DOHH2 (cell line): ENCODE measurements around the gene SLC30A1.

Source experiments
- H3F3A ChIP-seq: fragments of 200-600 bp; sonication (generic), shearing (Covaris generic); 2 replicates; pipeline ENCODE4 v1.6.0; 2016; ENCODE audit warnings: antibody characterized with exemption, mild to moderate bottlenecking; ENCODE audit not compliant: control insufficient read depth, insufficient read depth
- H3K27ac ChIP-seq: fragments of 200-600 bp; sonication (generic); 2 replicates; pipeline ENCODE4 v1.5.1; 2014; ENCODE audit warnings: low read depth, mild to moderate bottlenecking, low read length, moderate library complexity
- H3K27me3 ChIP-seq: fragments of 200-600 bp; sonication (generic); 2 replicates; pipeline ENCODE4 v1.6.1; 2014; ENCODE audit warnings: mild to moderate bottlenecking, low read length, mixed read lengths; ENCODE audit not compliant: control insufficient read depth
- H3K36me3 ChIP-seq: fragments of 200-600 bp; sonication (generic); 2 replicates; pipeline ENCODE4 v1.6.1; 2014; ENCODE audit warnings: mild to moderate bottlenecking, low read length, moderate library complexity, mixed read lengths; ENCODE audit not compliant: control insufficient read depth
- H3K4me1 ChIP-seq: fragments of 200-600 bp; sonication (generic); 2 replicates; pipeline ENCODE4 v1.6.1; 2014; ENCODE audit warnings: mild to moderate bottlenecking, low read length, mixed read lengths; ENCODE audit not compliant: control insufficient read depth
- H3K4me2 ChIP-seq: fragments of 200-600 bp; sonication (generic); 2 replicates; pipeline ENCODE4 v1.6.0; 2014; ENCODE audit warnings: mild to moderate bottlenecking, low read length, moderate library complexity
- H3K4me3 ChIP-seq: fragments of 200-600 bp; sonication (generic); 2 replicates; pipeline ENCODE4 v1.5.1; 2014; ENCODE audit warnings: mild to moderate bottlenecking, low read length, mixed read lengths
- H3K79me2 ChIP-seq: fragments of 200-600 bp; sonication (generic); 2 replicates; pipeline ENCODE4 v1.6.1; 2014; ENCODE audit warnings: mild to moderate bottlenecking, low read length, mixed read lengths; ENCODE audit not compliant: control insufficient read depth
- H3K9me2 ChIP-seq: fragments of 200-600 bp; sonication (generic); replicated peaks from 2 replicates; pipeline ENCODE4 v1.6.1; 2014; ENCODE audit warnings: mild to moderate bottlenecking, low read length, mixed read lengths; ENCODE audit not compliant: control insufficient read depth
- H3K9me3 ChIP-seq: fragments of 200-600 bp; sonication (generic); 2 replicates; pipeline ENCODE4 v1.6.1; 2014; ENCODE audit warnings: antibody characterized with exemption, low read length, mixed read lengths; ENCODE audit not compliant: control insufficient read depth, insufficient read depth
- H4K20me1 ChIP-seq: fragments of 200-600 bp; sonication (generic); 2 replicates; pipeline ENCODE4 v1.6.0; 2014; ENCODE audit warnings: low read depth, mild to moderate bottlenecking, antibody characterized with exemption, low read length, moderate library complexity; ENCODE audit not compliant: control insufficient read depth, insufficient read depth
- CTCF ChIP-seq: fragments of 200-600 bp; sonication (generic); IDR thresholded peaks from one replicate; pipeline ENCODE4 v1.5.1; 2014; ENCODE audit warnings: antibody characterized with exemption, mild to moderate bottlenecking, low read depth, low read length; ENCODE audit not compliant: poor library complexity, severe bottlenecking
- EZH2phosphoT487 ChIP-seq: fragments of 200-600 bp; sonication (generic); IDR thresholded peaks from 2 replicates; pipeline ENCODE4 v1.6.1; 2017; ENCODE audit warnings: borderline replicate concordance, mild to moderate bottlenecking, antibody characterized with exemption, low read length, moderate library complexity, mixed read lengths

The SLC30A1 gene

DNA sequence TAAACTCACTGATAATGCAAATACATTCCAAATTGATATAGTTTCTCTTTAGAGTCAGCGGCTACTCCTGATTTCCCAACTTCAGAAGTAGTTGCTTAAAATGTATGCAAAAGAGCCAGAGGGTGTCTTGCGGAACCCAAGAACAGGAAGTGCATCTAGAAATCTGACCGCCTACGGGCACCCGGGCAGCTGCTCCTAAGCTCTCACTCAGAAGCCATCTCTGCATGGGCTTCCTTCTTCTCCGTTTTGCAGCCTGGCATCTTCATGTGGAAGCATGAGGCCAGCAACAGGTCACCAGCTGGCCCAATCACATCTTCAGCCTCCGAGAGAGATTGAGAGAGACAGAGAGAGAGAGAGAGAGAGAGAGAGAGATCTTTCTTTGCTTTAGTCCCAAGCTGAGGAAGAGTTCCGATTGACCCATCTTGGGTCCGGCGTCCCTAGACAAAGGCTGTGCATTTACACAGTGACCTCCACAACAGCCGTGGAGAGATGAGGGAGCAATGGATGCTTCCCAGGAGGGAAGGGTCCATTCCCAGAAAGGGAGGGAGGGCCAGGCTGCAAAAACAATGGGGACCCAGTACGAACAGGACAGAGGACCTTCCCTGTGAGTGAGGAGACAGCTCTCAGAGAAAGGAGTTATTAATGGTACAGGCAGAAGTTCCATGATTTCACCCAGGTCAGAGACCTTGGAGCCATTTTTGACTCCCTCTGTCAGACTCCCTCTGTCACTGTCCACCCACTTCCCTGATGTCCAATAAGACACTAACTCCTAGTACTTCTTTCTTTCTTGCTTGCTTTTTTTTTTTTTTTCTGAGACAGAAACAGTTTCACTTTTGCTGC lies 28.2 kb upstream of the SLC30A1 start:
- H3K9me2 ChIP-seq = no peaks in the 10 kb centered on the region
- H3K27me3 ChIP-seq = peaks cover 28% of the 10 kb centered on the region
- no peak for TF ChIP-seq EZH2phosphoT487
- no peak for TF ChIP-seq CTCF
- H3K4me2 ChIP-seq = peak overlapping the region; percentile 42
- no peaks in the 10 kb centered on the region for H3K36me3 ChIP-seq
- no peaks in the 10 kb centered on the region for H3F3A ChIP-seq
- H4K20me1 ChIP-seq = no peaks in the 10 kb centered on the region
- H3K4me3 ChIP-seq = peak overlapping the region; percentile 12; the same call in 1 of the 2 replicates
- no peaks in the 10 kb centered on the region for H3K9me3 ChIP-seq
- no peak overlapping the region for H3K27ac ChIP-seq
- no peaks in the 10 kb centered on the region for H3K79me2 ChIP-seq
- peaks cover 8% of the 10 kb centered on the region for H3K4me1 ChIP-seq

- H3K4me1 ChIP-seq = peaks cover 8% of the 10 kb centered on the region
- TF ChIP-seq CTCF = no peak
- TF ChIP-seq EZH2phosphoT487 = no peak
- H3K27ac ChIP-seq = no peak overlapping the region
- H3F3A ChIP-seq = no peaks in the 10 kb centered on the region
- H4K20me1 ChIP-seq = no peaks in the 10 kb centered on the region
- no peaks in the 10 kb centered on the region for H3K36me3 ChIP-seq
- peak overlapping the region; percentile 42 for H3K4me2 ChIP-seq
- H3K4me3 ChIP-seq = 0 out of 2 replicates have a peak overlapping the region, but pooled peaks have one; percentile 12
- no peaks in the 10 kb centered on the region for H3K9me3 ChIP-seq
- no peaks in the 10 kb centered on the region for H3K9me2 ChIP-seq
- H3K79me2 ChIP-seq = no peaks in the 10 kb centered on the region
- peaks cover 33% of the 10 kb centered on the region for H3K27me3 ChIP-seq
Measured at GRCh38 chr1:211606332-211606913, 27.5 kb upstream of the SLC30A1 start.

DNA sequence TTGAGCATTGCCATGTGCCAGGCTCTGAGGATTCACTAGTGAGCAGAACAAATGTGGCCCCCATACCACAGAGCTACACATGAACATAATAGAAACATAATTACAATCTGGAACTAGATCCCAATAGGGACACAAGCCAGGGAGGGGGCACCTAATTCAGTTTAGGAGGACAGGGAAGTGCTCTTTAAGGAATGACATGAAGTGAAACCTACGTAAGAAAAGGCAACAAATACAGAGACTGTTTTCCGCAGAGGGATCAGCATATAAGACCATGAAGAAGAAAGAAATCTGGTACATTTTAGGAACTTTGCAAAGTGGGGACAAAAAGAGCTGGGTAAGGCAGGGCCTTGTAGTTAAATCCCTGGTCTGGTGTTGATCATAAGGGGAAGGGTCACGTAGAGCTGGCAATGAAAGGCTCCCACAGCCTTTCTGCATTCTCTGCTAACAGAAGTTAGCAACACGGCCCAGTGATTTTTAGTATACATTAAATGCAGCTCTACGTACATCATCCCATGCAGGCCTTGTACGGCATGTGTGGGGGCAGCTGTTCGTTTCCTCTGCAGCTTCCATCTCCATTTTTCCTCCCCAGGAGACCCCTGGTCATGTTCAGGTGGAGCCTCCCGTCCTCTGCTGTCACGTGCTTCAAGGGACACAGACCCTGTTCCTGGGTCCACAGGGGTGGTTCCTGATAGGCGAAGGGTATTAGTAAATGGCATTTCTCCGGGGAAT lies 26.8 kb upstream of the SLC30A1 start:
- Histone ChIP-seq H4K20me1 (no peaks in the 10 kb centered on the region), H3K27me3 (peaks cover 33% of the 10 kb centered on the region), H3K4me1 (peaks cover 8% of the 10 kb centered on the region), H3K27ac (no peak overlapping the region), H3K9me3 (no peaks in the 10 kb centered on the region), H3K4me3 (no peak overlapping the region), H3K36me3 (no peaks in the 10 kb centered on the region), H3F3A (no peaks in the 10 kb centered on the region), H3K9me2 (no peaks in the 10 kb centered on the region), H3K4me2 (no peak overlapping the region), H3K79me2 (no peaks in the 10 kb centered on the region)
- TF ChIP-seq CTCF = no peak
- TF ChIP-seq EZH2phosphoT487 = no peak
